22Rv1 (cell line): ENCODE data around the gene INAFM2.

ENCODE experiments used
- H3K27ac ChIP-seq: fragments of 450-650 bp; 2 replicates; pipeline ENCODE4 v1.5.1; 2017
- ZFX ChIP-seq: fragments of 450-650 bp; IDR thresholded peaks from 2 replicates; pipeline ENCODE4 v1.6.1; 2017; ENCODE audit warnings: antibody characterized with exemption, borderline replicate concordance
- TF ChIP-seq, protein P1 (sequence below): fragments of 450-650 bp; IDR thresholded peaks from 2 replicates; pipeline ENCODE4 v1.5.1; 2017; ENCODE audit warnings: mild to moderate bottlenecking

The INAFM2 gene

GRCh38 chr15:40283615-40284300 lies 39.7 kb upstream of the INAFM2 start:
- TF ChIP-seq, protein P1, sequence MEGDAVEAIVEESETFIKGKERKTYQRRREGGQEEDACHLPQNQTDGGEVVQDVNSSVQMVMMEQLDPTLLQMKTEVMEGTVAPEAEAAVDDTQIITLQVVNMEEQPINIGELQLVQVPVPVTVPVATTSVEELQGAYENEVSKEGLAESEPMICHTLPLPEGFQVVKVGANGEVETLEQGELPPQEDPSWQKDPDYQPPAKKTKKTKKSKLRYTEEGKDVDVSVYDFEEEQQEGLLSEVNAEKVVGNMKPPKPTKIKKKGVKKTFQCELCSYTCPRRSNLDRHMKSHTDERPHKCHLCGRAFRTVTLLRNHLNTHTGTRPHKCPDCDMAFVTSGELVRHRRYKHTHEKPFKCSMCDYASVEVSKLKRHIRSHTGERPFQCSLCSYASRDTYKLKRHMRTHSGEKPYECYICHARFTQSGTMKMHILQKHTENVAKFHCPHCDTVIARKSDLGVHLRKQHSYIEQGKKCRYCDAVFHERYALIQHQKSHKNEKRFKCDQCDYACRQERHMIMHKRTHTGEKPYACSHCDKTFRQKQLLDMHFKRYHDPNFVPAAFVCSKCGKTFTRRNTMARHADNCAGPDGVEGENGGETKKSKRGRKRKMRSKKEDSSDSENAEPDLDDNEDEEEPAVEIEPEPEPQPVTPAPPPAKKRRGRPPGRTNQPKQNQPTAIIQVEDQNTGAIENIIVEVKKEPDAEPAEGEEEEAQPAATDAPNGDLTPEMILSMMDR: no peak
- no peak for TF ChIP-seq ZFX
- H3K27ac ChIP-seq: no peak overlapping the region

DNA sequence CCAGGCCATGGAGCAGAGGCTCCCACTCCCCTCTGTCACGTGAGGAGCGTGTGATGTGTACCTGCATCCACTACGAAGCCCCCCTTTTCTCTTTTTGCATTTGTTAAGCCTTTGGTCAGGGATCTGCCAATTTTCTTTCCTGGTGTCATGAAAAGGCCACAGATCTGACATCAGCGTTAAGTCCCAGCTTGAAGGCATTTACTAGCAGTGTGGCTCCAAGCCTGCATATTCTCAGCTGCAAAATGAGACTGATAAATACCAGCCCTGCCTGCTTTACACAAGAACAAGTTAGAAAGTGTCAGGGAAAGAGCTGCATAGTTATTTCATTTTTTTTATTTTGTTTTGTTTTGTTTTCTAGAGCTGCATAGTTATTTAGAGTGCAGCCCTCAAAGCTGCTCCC lies 38.3 kb upstream of the INAFM2 start:
- H3K27ac ChIP-seq: no peak overlapping the region
- no peak for TF ChIP-seq ZFX
- TF ChIP-seq, protein P1: no peak

DNA sequence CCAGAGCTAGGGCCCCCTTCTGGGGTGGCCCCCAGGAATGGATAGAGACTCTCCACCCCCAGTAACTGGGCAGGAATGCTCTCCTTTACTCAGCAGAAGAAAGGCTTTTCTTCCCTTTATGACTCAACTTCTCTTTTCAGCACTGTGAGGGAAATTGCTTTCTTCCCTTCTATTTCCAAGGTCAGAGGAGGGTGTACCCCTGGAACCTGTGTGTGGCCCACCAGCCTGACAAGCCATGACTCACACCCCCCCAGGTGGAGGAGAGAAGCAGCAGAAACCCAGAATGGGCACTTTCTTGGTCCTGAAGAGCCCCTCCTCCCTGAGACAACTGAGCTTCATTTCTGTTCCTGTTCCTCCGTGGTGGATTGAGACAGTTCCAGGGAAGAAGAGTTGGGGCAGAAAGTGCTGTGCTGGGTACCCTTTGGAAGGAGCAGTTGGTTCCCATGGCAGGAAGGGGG lies 37.9 kb upstream of the INAFM2 start:
- H3K27ac ChIP-seq: no peak overlapping the region
- TF ChIP-seq, protein P1: no peak
- no peak for TF ChIP-seq ZFX

GRCh38 chr15:40286061-40286532 lies 37.4 kb upstream of the INAFM2 start:
- no peak for TF ChIP-seq ZFX
- TF ChIP-seq, protein P1: no peak
- H3K27ac ChIP-seq: no peak overlapping the region

DNA sequence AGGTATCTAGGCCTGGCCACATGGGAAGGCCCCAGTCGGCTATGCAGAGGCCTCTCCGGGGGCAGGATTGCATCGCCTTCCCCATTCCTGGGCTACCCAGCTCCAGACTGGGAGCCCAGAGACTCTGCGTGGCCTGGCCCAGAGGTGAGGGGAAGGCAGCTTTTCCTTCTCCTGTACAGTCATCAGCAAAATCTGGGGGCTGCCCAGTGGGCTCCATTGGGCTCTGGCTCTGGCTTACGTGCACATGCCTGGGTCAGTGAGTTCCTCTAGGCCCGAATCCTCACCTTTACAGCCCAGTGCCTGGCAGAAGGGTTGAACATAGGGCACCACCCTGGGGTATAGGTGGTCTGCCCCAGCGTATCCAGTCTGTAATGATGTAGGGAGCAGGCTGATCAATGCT lies 36.7 kb upstream of the INAFM2 start:
- H3K27ac ChIP-seq: no peak overlapping the region
- no peak for TF ChIP-seq ZFX
- TF ChIP-seq, protein P1: no peak

DNA sequence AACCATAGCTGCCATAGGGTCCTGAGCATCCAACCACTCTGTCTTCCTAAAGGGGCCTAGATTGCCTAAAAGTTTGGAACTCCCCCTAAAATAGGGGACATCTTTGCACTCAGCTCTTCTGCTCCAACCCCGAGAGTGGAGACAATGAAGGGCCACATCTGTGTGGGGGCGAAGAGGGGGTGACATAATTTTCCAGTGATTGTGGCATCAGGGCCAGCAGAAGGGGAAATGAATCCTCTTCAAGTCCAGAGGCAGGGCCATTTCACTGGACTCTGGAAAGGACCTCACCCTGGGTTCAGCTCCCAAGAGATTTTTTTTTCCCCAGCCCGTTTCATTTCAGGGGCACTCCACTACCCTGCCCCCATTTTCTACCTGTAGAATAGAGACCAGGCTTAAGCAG lies 36.0 kb upstream of the INAFM2 start:
- no peak for TF ChIP-seq ZFX
- TF ChIP-seq, protein P1: no peak
- no peak overlapping the region for H3K27ac ChIP-seq

DNA sequence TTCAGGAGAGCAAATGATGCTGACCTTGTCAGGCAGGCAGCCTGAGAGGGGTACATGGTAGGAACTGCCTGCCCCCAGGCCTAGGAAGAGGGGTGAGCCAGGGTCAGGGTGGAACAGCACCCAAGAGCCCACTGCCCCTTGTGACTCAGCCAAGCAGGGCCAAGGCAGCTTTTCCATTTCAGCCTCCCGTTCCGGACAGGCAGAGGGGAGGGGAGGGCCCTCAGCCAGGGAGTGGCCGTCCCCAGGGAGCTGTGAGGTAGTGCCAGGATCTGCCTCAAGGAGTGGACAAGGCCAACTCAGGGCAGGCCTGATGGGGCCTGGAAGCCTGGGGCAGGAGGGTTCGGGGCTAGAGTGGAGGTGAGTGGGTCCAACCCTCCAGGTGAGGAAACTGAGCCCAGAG lies 35.5 kb upstream of the INAFM2 start:
- no peak for TF ChIP-seq ZFX
- TF ChIP-seq, protein P1: no peak
- H3K27ac ChIP-seq: no peak overlapping the region
